ENCODE results near the gene VAV1. TPM values are rescaled to one million over a fixed set of nuclear protein-coding genes. Genes with fewer than 3 reads are reported as not detected.

The VAV1 gene
- total and polyA plus RNA-seq, 7 experiments from 2014 or later = 26.2 to 132 (median 97.2) TPM

DNA sequence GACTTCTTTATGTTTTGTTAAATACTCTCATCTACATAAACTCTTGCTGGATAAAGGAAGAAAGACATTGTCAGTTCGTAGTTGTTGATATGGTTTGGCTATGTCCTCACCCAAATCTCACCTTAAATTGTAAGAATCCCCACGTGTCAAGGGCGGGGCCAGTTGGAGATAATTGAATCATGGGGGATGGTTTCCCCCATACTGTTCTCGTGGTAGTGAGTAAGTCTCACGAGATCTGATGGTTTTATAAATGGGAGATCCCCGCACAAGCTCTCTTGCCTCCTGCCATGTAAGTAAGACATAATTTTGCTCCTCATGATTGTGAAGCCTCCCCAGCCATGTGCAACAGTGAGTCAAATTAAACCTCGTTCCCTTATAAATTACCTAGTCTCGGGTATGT lies 118.4 kb downstream of the VAV1 start:
- ChIA-PET POLR2A (interaction anchor here (0.6 to 4.3 kb wide), 18 partner anchors 9 to 530 kb away, joined by 3 to 58 read pairs (median 4); partner anchors contain the start of genes CLPP, GPR108 and ZNF557), CTCF (interaction anchor here (0.7 to 3.1 kb wide), 8 partner anchors 10 to 73 kb away, joined by 3 to 25 read pairs (median 4); no protein-coding TSS in a partner anchor)
- Histone ChIP-seq H3K27me3 (ENCODE audit: control insufficient read depth in 2 of 2, insufficient read depth in 2 of 2, low read length in 2 of 2) (no peaks in the 10 kb centered on the region), H3K4me1 (ENCODE audit: control insufficient read depth in 2 of 2, insufficient read depth in 2 of 2, low read length in 2 of 2) (peaks cover 31 to 84% of the 10 kb centered on the region in 2 donors), H3K27ac (ENCODE audit: low read depth, low read length) (peak overlapping the region; percentile 65), H3K36me3 (ENCODE audit: control insufficient read depth in 2 of 3, insufficient read depth in 3 of 3, low read length in 3 of 3) (no peaks in the 10 kb centered on the region), H3K9me3 (ENCODE audit: control insufficient read depth in 2 of 3, low read length in 3 of 3) (peaks cover 0 to 12% (median 10%) of the 10 kb centered on the region in 3 experiments), H3K4me3 (ENCODE audit: low read length) (peak overlapping the region; percentile 38)
- H3K36me3 Mint-ChIP-seq = peaks cover 26 to 70% (median 44%) of the 10 kb centered on the region in 5 donors
- peaks cover 18 to 65% (median 43%) of the 10 kb centered on the region in 11 donors for H3K9me3 Mint-ChIP-seq
- peak overlapping the region; percentile 62 to 89 (median 74) for H3K4me3 Mint-ChIP-seq
- H3K27me3 Mint-ChIP-seq = no peaks in the 10 kb centered on the region
- intact Hi-C loops (cut with micrococcal nuclease) = loop anchor here (1.0 to 2.0 kb wide), 5 partner anchors 16 to 154 kb away; partner anchors contain the start of gene GPR108 (in 1 of the 2)
- peaks cover 60 to 98% (median 90%) of the 10 kb centered on the region in 7 donors for H3K4me1 Mint-ChIP-seq
- peak overlapping the region; percentile 85 to 97 (median 94) for H3K27ac Mint-ChIP-seq
- ATAC-seq (peak; percentile 49), DNase-seq (peak in 8 of 9 donors; percentile 35 to 78 (median 56))

DNA sequence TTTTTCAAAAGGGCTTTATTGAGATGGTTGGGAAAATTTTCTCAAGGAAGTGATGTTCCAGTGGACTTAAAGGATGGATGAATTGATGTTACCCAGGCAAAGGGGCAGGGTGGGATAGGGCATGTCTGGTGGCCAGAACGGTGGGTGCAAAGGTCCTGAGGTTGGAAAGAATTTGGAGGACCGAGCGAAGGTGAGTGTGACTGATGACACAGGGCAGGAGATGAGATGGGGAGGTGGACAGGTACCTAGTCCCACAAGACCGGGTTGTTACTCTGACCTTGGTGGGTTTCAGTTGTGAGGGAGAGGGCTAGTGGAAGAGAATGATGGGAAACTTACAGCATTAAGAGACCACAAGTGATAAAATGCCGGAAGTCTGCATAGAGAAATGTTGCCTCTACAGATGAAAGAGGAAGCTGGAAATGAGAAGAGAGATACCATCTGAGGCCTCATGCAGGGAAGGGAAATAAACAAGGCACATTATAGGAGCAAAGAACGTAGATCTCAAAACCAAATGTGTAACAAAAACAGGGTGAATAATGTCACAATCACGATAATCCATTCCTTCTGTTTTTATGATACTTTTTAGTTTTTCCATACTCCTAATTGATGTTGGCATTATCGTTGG lies 119.4 kb downstream of the VAV1 start:
- peak overlapping the region; percentile 7 for H3K4me3 ChIP-seq (ENCODE audit: low read length)
- POLR2A ChIA-PET = interaction anchor here (0.6 to 4.3 kb wide), 9 partner anchors 9 to 453 kb away, joined by 3 to 58 read pairs (median 4); partner anchors contain the start of gene GPR108
- intact Hi-C loops (cut with micrococcal nuclease) = loop anchor here (1.0 to 2.0 kb wide), 4 partner anchors 17 to 155 kb away; partner anchors contain the start of gene GPR108 (in 1 of the 2)

DNA sequence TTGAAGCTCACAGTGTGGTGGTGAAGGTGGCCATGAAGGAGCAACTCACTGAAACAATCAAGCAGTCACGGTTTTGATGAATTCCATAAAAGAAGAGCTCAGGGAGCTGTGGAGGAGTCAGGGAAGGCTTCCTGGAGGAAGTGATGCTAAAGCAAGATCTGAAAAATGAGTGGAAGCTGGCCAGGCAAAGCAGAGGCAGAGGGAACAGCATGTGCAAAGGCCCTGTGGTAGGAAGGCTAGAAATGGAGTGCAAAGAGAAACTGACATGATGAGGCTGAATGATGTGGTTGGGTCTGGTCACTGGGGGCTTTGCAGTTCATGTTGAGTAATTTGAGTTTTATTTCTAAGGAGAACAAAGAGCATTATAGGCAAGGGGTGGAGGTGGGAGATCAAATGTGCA lies 121.8 kb downstream of the VAV1 start:
- ATAC-seq (no peak), DNase-seq (no peak)
- H3K4me1 Mint-ChIP-seq = peaks cover 41 to 96% (median 78%) of the 10 kb centered on the region in 7 donors
- H3K9me3 Mint-ChIP-seq = peaks cover 13 to 76% (median 50%) of the 10 kb centered on the region in 11 donors
- ChIA-PET CTCF (interaction anchor here (0.5 kb wide), 1 partner anchor 95 kb away, joined by 6 read pairs; no protein-coding TSS in a partner anchor), POLR2A (interaction anchor here (0.6 to 1.1 kb wide), 3 partner anchors 8 to 1110 kb away, joined by 3 read pairs; no protein-coding TSS in a partner anchor)
- H3K4me1 ChIP-seq (ENCODE audit: control insufficient read depth in 2 of 2, insufficient read depth in 2 of 2, low read length in 2 of 2) = peaks cover 31 to 53% of the 10 kb centered on the region in 2 donors
- H3K4me3 ChIP-seq (ENCODE audit: low read length) = peak overlapping the region; percentile 15
- peak overlapping the region in 8 of 9 donors; percentile 56 to 96 (median 91) for H3K27ac Mint-ChIP-seq
- peaks cover 24 to 70% (median 58%) of the 10 kb centered on the region in 5 donors for H3K36me3 Mint-ChIP-seq
- no peaks in the 10 kb centered on the region for H3K27me3 ChIP-seq (ENCODE audit: control insufficient read depth in 2 of 2, insufficient read depth in 2 of 2, low read length in 2 of 2)
- H3K27ac ChIP-seq (ENCODE audit: low read depth, low read length) = no peak overlapping the region
- intact Hi-C loops (cut with micrococcal nuclease) = no loop called here
- H3K36me3 ChIP-seq (ENCODE audit: control insufficient read depth in 2 of 3, insufficient read depth in 3 of 3, low read length in 3 of 3) = no peaks in the 10 kb centered on the region
- no peaks in the 10 kb centered on the region for H3K27me3 Mint-ChIP-seq
- H3K9me3 ChIP-seq (ENCODE audit: control insufficient read depth in 2 of 3, low read length in 3 of 3) = peaks cover 0 to 12% (median 10%) of the 10 kb centered on the region in 3 experiments
- H3K4me3 Mint-ChIP-seq = peak overlapping the region in 6 of 10 donors; percentile 13 to 72 (median 60)

More for the DNA sequence above, 119.4 kb downstream of the VAV1 start:
- CTCF ChIA-PET = interaction anchor here (0.7 to 3.1 kb wide), 4 partner anchors 25 to 71 kb away, joined by 3 to 25 read pairs (median 4); no protein-coding TSS in a partner anchor
- Histone ChIP-seq H3K36me3 (ENCODE audit: control insufficient read depth in 2 of 3, insufficient read depth in 3 of 3, low read length in 3 of 3) (no peaks in the 10 kb centered on the region), H3K27ac (ENCODE audit: low read depth, low read length) (peak overlapping the region; percentile 65), H3K9me3 (ENCODE audit: control insufficient read depth in 2 of 3, low read length in 3 of 3) (peaks cover 0 to 12% (median 10%) of the 10 kb centered on the region in 3 experiments), H3K27me3 (ENCODE audit: control insufficient read depth in 2 of 2, insufficient read depth in 2 of 2, low read length in 2 of 2) (no peaks in the 10 kb centered on the region), H3K4me1 (ENCODE audit: control insufficient read depth in 2 of 2, insufficient read depth in 2 of 2, low read length in 2 of 2) (peaks cover 31 to 77% of the 10 kb centered on the region in 2 donors)
- Mint-ChIP-seq H3K4me3 (peak overlapping the region; percentile 54 to 89 (median 72)), H3K27ac (peak overlapping the region; percentile 85 to 97 (median 94)), H3K4me1 (peaks cover 61 to 100% (median 93%) of the 10 kb centered on the region in 7 donors), H3K36me3 (peaks cover 30 to 75% (median 54%) of the 10 kb centered on the region in 5 donors), H3K9me3 (peaks cover 21 to 74% (median 48%) of the 10 kb centered on the region in 11 donors), H3K27me3 (no peaks in the 10 kb centered on the region)
- peak in 7 of 9 donors; percentile 28 to 75 (median 64) for DNase-seq
- peak; percentile 74 for ATAC-seq

DNA sequence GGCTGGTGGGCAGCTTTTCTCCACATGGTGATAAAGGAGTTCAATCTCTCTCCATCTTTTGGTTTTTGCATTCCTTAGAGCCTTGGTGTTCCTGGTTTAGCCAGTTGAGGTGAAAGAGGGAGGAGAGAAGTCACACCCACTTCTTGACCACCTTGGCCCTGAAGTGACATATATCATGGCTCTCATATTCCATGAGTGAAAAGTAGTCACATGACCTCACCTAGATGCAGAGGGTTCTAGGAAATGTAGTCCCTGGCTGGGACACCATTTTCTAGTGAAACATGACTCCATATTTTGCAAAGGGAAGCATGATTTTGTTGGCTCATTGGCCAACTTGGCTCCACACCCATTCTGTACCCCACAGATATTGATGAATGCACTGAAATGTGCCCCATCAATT lies 130.9 kb downstream of the VAV1 start:
- ChIA-PET POLR2A (interaction anchor here (0.8 to 1.9 kb wide), 4 partner anchors 11 to 18 kb away, joined by 3 to 6 read pairs (median 3); partner anchors contain the start of gene ADGRE1), CTCF (interaction anchor here (0.5 kb wide), 1 partner anchor 26 kb away, joined by 3 read pairs; no protein-coding TSS in a partner anchor)
- peaks cover 0 to 8% (median 0%) of the 10 kb centered on the region in 3 experiments for H3K36me3 ChIP-seq (ENCODE audit: control insufficient read depth in 2 of 3, insufficient read depth in 3 of 3, low read length in 3 of 3)
- H3K27me3 ChIP-seq (ENCODE audit: control insufficient read depth in 2 of 2, insufficient read depth in 2 of 2, low read length in 2 of 2) = no peaks in the 10 kb centered on the region
- peak overlapping the region in 1 of 9 donors; percentile 45 for H3K27ac Mint-ChIP-seq
- H3K27ac ChIP-seq (ENCODE audit: low read depth, low read length) = no peak overlapping the region
- DNase-seq (no peak), ATAC-seq (no peak)
- H3K36me3 Mint-ChIP-seq = peaks cover 18 to 72% (median 59%) of the 10 kb centered on the region in 5 donors
- no peak overlapping the region for H3K4me3 ChIP-seq (ENCODE audit: low read length)
- H3K4me1 ChIP-seq (ENCODE audit: control insufficient read depth in 2 of 2, insufficient read depth in 2 of 2, low read length in 2 of 2) = no peaks in the 10 kb centered on the region
- H3K4me3 Mint-ChIP-seq = no peak overlapping the region
- no peaks in the 10 kb centered on the region for H3K27me3 Mint-ChIP-seq
- H3K9me3 Mint-ChIP-seq = peaks cover 13 to 56% (median 29%) of the 10 kb centered on the region in 11 donors
- intact Hi-C loops (cut with micrococcal nuclease) = no loop called here
- peaks cover 0 to 9% (median 0%) of the 10 kb centered on the region in 7 donors for H3K4me1 Mint-ChIP-seq
- H3K9me3 ChIP-seq (ENCODE audit: control insufficient read depth in 2 of 3, low read length in 3 of 3) = peaks cover 0 to 27% (median 15%) of the 10 kb centered on the region in 3 experiments

DNA sequence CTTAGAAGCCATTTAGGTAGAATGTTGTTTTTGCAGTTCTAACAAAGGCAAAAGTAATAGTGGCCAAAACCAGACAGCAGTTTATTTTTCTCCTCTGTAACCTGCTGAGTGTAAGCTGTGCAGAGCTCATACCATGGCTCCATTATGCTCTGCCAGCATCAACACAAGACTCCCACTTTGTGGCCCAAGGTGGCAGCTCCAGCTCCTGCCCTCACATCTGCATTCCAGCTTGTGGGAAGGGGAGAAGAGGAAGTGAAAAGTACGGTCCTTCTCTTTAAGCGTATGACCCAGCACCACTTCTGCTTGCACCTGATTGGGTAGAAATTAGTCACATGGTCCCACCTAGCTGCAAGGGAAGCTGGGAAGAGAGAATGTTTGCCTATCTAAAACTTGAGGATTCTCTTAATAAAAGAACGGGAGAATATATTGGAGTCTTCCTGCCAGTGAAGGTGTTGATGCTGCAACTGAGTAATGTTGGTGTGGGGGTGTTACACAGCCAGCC lies 134.1 kb downstream of the VAV1 start:
- ChIA-PET CTCF (no interaction called here), POLR2A (no interaction called here)
- Histone ChIP-seq H3K36me3 (ENCODE audit: control insufficient read depth in 2 of 3, insufficient read depth in 3 of 3, low read length in 3 of 3) (no peaks in the 10 kb centered on the region), H3K4me3 (ENCODE audit: low read length) (no peak overlapping the region), H3K4me1 (ENCODE audit: control insufficient read depth in 2 of 2, insufficient read depth in 2 of 2, low read length in 2 of 2) (no peaks in the 10 kb centered on the region), H3K27me3 (ENCODE audit: control insufficient read depth in 2 of 2, insufficient read depth in 2 of 2, low read length in 2 of 2) (no peaks in the 10 kb centered on the region), H3K27ac (ENCODE audit: low read depth, low read length) (no peak overlapping the region), H3K9me3 (ENCODE audit: control insufficient read depth in 2 of 3, low read length in 3 of 3) (peaks cover 0 to 14% (median 4%) of the 10 kb centered on the region in 3 experiments)
- no peak for DNase-seq
- peaks cover 0 to 13% (median 3%) of the 10 kb centered on the region in 7 donors for H3K4me1 Mint-ChIP-seq
- no peak overlapping the region for H3K27ac Mint-ChIP-seq
- no peaks in the 10 kb centered on the region for H3K27me3 Mint-ChIP-seq
- H3K36me3 Mint-ChIP-seq = peaks cover 9 to 57% (median 47%) of the 10 kb centered on the region in 5 donors
- H3K9me3 Mint-ChIP-seq = peaks cover 0 to 35% (median 12%) of the 10 kb centered on the region in 11 donors
- no peak for ATAC-seq
- intact Hi-C loops (cut with micrococcal nuclease) = no loop called here
- no peak overlapping the region for H3K4me3 Mint-ChIP-seq
